Measurements from ENCODE around the gene LRRC26. TPM values are rescaled to one million over a fixed set of nuclear protein-coding genes. Genes with fewer than 3 reads are reported as not detected.
"Not testable (repeated sequence)": the region's sequence is repeated elsewhere in the genome, so short reads cannot be mapped to it uniquely, and the experiment has no call there.

The LRRC26 gene
- total RNA-seq, 1 experiment from 2014 or later: not detected

DNA sequence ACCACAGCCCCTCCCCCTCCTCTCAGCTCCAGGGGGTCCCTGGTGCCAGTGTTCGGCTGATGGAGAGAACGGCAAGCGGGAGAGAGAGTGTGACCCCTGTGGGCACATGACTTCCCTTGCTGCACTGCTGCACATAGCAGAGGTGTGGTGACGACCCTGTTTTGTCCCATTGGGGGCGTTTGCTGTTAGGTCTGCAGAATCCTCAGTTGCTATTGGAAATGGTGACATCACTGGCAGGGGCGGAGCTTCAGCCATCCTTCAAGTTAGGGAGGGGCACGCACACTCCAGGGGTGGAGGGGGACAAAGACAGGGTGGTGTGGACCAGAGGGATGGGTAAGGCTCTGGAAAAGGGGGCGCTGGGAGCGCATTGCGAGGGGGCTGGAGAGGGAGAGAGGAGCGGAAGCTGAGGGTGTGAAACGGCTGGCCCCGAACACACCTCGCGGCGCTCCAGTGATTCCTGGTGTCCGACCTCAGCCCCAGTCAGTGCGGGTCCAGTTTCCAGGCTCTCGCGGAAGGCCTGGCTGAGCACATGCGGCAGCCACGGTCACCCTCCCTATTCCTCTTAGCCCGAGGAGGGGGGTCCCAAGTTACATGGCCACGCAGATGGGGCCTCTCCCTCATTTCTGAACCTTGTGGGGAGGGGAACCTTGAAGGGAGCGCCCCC lies 31.7 kb downstream of the LRRC26 start:
- DNase-seq (ENCODE audit: low read depth): no peak

DNA sequence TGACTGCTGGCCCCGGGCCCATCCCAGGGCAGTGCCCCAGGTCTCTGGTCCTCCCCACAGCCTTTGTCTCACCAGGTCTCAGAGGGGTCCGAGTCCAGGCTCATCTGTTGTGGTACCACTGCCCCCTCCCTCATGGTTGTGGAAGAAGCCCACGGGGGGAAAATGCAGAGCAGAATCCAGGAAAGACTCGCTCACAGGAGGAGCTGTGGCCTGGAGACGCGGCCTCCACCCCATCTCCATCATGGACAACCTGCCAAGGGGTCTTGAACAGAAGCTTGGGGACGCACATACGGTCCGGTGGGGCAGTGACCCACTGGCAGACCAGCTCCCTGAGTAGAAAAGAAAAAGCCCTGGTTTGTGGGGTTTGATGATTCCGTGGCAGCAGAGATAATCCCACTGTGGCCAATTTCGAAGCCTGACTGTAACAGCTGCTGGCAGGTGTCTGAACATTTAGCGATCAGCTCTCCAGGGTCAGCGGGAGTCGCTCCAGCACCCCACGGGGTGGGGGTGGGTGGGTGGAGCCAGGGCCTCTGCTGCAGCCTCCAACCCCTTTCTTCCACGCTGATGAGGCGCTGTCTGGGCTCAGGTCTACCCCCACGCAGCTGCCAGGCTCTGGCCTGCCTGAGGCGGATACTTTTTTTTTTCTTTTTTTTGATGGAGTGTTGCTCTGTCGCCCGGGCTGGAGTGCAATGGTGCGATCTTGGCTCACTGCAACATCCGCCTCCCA lies 32.8 kb downstream of the LRRC26 start:
- DNase-seq (ENCODE audit: low read depth): peak; percentile 39

DNA sequence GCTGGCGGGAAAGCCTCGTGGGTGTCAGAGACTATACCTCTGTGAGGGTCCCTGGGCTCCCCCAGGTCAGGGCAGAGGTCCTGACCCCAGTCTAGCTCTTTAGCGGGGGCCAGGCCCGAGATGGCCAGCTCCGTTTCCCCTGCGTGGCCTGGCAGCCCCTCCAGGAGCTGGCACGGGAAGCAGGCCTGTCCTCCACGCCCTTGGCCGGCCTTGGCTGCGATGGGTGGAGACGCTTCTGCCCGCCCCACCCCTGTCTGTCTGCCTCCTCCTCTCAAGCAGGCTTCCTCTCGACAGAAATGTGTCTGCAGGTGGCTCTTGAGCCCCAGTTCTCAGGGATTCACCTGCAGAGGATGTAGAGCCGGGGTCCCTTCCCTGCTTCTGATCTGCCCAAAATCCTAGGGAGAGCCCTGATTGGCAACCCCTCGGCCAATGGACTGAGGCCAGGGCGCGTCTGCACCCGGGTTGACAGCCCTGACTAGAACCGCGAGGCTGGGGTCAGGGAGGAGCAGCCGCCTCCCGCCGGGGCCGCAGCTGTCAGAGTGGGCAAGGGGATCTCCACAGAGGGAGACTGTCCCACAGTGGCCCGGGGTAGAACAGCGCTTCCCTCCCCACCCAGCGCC lies 33.5 kb downstream of the LRRC26 start:
- no peak for DNase-seq (ENCODE audit: low read depth)

DNA sequence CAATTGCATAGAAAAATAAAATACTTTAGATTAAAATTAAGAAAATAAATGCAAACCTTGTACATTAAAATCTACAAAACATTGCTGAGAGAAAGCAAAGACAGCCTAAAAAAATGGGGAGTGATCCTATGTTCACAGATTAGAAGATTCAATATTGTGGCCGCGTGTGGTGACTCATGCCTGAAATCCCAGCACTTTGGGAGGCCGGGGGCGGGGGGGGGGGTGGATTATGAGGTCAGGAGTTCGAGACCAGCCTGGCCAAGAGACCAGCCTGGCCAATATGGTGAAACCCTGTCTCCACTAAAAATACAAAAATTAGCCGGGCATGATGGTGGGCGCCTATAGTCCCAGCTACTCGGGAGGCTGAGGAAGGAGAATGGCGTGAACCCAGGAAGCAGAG lies 34.7 kb downstream of the LRRC26 start:
- not testable (repeated sequence) for DNase-seq (ENCODE audit: low read depth)

DNA sequence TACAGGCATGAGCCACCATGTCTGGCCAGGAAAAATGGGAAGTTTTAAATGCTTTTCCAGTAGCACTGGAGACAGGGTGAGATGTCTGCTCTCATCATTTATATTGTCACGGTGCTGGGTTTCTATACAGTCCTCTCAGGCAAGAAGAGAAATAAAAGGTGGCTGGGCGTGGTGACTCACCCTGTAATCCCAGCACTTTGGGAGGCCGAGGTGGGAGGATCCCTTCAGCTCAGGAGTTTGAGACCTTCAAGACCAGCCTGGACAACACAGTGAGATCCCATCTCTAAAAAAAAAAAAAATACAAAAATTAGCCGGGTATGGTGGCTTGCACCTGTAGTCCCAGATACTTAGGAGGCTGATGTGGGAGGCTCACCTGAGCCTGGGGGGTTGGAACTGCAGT lies 35.7 kb downstream of the LRRC26 start:
- DNase-seq (ENCODE audit: low read depth): no peak

- DNase-seq (ENCODE audit: low read depth): no peak
Measured at GRCh38 chr9:137130176-137130755, 39.6 kb downstream of the LRRC26 start.

- DNase-seq (ENCODE audit: low read depth): peak; percentile 88
Measured at GRCh38 chr9:137129456-137130175, 40.2 kb downstream of the LRRC26 start.

DNA sequence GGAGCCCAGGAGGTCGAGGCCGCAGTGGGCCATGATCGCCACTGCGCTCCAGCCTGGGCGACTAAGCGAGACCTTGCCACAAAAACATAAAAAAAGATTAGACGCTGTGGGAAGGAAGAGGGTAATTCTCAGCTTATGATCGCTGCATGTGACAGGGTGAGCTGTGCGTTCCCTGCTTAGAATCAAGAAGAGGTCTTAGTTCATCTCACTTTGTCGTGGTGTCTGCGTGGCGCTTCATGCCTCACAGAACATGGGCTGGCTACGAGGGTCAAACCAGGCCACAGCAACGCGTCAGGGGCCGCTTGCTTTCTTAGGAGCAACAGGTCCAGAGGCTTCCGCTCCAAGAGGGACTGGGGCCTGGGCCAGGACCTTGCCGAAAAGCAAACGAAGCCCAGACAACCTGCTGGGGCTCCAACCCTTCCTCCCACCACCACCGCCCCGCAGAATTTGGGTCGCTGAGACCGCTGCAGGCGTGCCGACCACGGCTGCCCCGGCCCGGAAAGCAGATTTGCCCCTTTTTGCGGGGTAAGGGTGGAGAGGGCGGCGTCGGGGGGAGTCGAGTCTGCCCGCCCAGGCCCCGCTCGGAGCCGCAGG lies 40.9 kb downstream of the LRRC26 start:
- DNase-seq (ENCODE audit: low read depth): no peak

- peak; percentile 29 for DNase-seq (ENCODE audit: low read depth)
Measured at GRCh38 chr9:137128158-137128861, 41.5 kb downstream of the LRRC26 start.

DNA sequence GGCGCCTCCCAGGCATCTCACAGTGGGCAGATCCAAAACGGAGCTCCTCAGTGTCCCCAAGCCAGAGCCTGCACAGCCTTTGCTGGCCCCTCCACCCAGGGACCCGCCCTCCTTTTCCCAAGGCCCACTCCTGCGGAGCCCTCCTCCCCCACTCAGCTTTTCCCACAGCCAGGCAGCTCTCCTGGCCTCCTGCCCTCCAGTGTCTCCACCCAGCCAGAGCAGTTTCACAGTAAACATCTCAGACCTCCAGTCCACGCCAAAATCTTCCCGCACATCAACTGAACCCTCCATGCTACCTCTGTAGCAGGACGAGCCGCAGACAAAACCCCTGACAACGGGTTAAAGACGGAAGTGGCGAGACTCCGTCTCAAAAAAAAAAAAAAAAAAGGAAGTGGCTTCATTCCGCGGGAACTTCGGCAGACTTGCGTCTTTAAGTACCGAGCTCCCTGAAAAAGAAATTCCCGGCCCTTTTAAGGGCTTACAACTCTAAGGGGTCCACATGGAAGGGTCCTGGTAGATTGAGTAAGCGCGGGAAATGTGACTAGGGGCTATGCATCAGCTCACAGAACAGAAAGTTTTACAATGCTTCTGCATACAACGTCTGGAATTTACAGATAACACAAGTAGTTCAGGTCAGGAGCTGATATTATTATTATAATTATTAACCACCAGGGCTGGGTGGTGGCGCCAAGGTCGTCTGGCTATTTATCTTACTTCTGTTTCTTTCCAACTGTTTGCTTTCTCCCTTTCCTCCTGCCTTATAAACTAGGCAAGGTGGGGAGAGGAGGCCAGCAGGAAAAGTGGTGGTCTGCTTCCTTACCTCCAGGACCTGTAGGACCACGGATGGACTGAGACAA lies 42.3 kb downstream of the LRRC26 start:
- no peak for DNase-seq (ENCODE audit: low read depth)

GRCh38 chr9:137126786-137127185 lies 43.1 kb downstream of the LRRC26 start:
- DNase-seq (ENCODE audit: low read depth): no peak

- not testable (repeated sequence) for DNase-seq (ENCODE audit: low read depth)
Measured at GRCh38 chr9:137123952-137124462, 45.8 kb downstream of the LRRC26 start.

GRCh38 chr9:137123468-137123837 lies 46.4 kb downstream of the LRRC26 start:
- DNase-seq (ENCODE audit: low read depth): no peak

DNA sequence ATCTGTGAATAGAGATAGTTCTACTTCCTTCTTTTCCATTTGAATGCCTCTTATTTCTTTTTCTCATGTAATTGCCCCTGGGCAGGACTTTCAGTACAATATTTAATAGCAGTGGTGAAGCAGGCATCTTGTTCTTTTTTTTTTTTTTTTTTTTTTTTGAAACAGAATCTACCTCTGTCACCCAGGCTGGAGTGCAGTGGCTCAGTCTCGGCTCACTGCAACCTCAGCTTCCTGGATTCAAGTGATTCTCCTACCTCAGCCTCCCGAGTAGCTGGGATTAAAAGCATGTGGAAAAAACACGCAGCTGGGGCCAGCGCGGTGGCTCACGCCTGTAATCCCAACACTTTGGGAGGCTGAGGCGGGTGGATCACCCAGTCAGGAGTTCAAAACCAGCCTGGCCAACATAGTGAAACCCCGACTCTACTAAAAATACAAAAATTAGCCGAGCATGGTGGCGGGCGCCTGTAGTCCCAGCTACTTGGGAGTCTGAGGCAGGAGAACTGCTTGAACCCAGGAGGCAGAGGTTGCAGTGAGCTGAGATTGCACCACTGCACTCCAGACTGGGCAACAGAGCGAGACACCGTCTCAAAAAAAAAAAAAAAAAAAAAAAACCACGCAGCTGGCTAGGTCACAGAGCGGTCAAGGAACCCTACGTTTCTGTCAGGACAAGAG lies 46.9 kb downstream of the LRRC26 start:
- not testable (repeated sequence) for DNase-seq (ENCODE audit: low read depth)

GRCh38 chr9:137121927-137122795 lies 47.7 kb downstream of the LRRC26 start:
- not testable (repeated sequence) for DNase-seq (ENCODE audit: low read depth)

All from LHCN-M2 (cell line).